ENCODE results near the gene CHRNG.

Gene CHRNG

GRCh38 chr2:232493701-232494474 is 45.6 kb upstream of the CHRNG start:
- TF ChIP-seq CTCF (IDR thresholded peaks at IDR 0.05; ENCODE audit: control insufficient read depth, extremely low read depth, insufficient read depth): no peak
- no peak overlapping the region for H3K4me3 ChIP-seq (ENCODE audit: low read depth, low read length)
- no peak for DNase-seq (ENCODE audit: low read depth)

GRCh38 chr2:232494542-232494941 is 45.0 kb upstream of the CHRNG start:
- no peak overlapping the region for H3K4me3 ChIP-seq (ENCODE audit: low read depth, low read length)
- no peak for TF ChIP-seq CTCF (IDR thresholded peaks at IDR 0.05; ENCODE audit: control insufficient read depth, extremely low read depth, insufficient read depth)
- no peak for DNase-seq (ENCODE audit: low read depth)

GRCh38 chr2:232495292-232495691 is 44.2 kb upstream of the CHRNG start:
- no peak for TF ChIP-seq CTCF (IDR thresholded peaks at IDR 0.05; ENCODE audit: control insufficient read depth, extremely low read depth, insufficient read depth)

GRCh38 chr2:232496501-232497270 is 42.8 kb upstream of the CHRNG start:
- H3K4me3 ChIP-seq (ENCODE audit: low read depth, low read length): no peak overlapping the region
- no peak for DNase-seq (ENCODE audit: low read depth)
- TF ChIP-seq CTCF (IDR thresholded peaks at IDR 0.05; ENCODE audit: control insufficient read depth, extremely low read depth, insufficient read depth): no peak

More at GRCh38 chr2:232495292-232495691, 44.2 kb upstream of the CHRNG start:
- no peak for DNase-seq (ENCODE audit: low read depth)
- H3K4me3 ChIP-seq (ENCODE audit: low read depth, low read length): no peak overlapping the region

- no peak for DNase-seq (ENCODE audit: low read depth)
- H3K4me3 ChIP-seq (ENCODE audit: low read depth, low read length): no peak overlapping the region
- TF ChIP-seq CTCF (IDR thresholded peaks at IDR 0.05; ENCODE audit: control insufficient read depth, extremely low read depth, insufficient read depth): no peak
Observed at GRCh38 chr2:232497348-232497747, 42.1 kb upstream of the CHRNG start.

- DNase-seq (ENCODE audit: low read depth): no peak
- no peak for TF ChIP-seq CTCF (IDR thresholded peaks at IDR 0.05; ENCODE audit: control insufficient read depth, extremely low read depth, insufficient read depth)
- H3K4me3 ChIP-seq (ENCODE audit: low read depth, low read length): no peak overlapping the region
Observed at GRCh38 chr2:232498452-232498851, 41.0 kb upstream of the CHRNG start.
